ENCODE measurements around the gene TAF11.

TAF11 gene

DNA sequence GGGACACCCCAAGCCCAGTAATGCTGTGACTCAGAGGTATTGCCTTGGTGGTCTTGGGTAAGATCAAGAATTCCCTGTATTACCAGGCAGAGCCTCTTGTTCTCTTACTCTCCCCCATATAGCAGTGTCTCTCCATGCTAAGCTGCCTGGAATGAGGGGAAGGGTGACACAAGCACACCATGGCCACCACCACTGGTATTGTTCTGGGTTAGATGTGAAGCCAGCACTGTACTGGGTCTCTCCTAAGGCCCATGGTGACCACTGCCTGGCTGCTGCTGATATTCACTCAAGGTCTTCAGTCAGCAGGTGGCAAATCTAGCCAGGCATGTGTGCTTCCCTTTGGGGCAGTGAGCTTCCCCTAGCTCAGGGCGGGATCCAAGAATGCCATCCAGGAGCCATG, 36.5 kb downstream of the TAF11 start:
- TF ChIP-seq REST (IDR thresholded peaks at IDR 0.05; ENCODE audit: insufficient read depth in 1 of 2, low read depth in 2 of 2, low read length in 2 of 2) (no peak), TAF1 (IDR thresholded peaks at IDR 0.05; ENCODE audit: borderline replicate concordance, insufficient read depth, low read length) (no peak), POLR2AphosphoS5 (IDR thresholded peaks at IDR 0.05; ENCODE audit: low read depth, low read length) (no peak), FOXP2 (optimal IDR thresholded peaks at IDR 0.05; ENCODE audit: borderline replicate concordance, extremely low read depth, extremely low read length, insufficient read depth) (no peak), SIN3A (IDR thresholded peaks at IDR 0.05; ENCODE audit: borderline replicate concordance, insufficient read depth, low read length) (no peak)

GRCh38 chr6:34839666-34840352, 48.0 kb downstream of the TAF11 start:
- TF ChIP-seq FOXP2 (optimal IDR thresholded peaks at IDR 0.05; ENCODE audit: borderline replicate concordance, extremely low read depth, extremely low read length, insufficient read depth) (no peak), POLR2AphosphoS5 (IDR thresholded peaks at IDR 0.05; ENCODE audit: low read depth, low read length) (no peak)

GRCh38 chr6:34837528-34837927, 50.3 kb downstream of the TAF11 start:
- TF ChIP-seq POLR2AphosphoS5 (IDR thresholded peaks at IDR 0.05; ENCODE audit: low read depth, low read length) (no peak), SIN3A (IDR thresholded peaks at IDR 0.05; ENCODE audit: borderline replicate concordance, insufficient read depth, low read length) (no peak), TAF1 (IDR thresholded peaks at IDR 0.05; ENCODE audit: borderline replicate concordance, insufficient read depth, low read length) (no peak), REST (IDR thresholded peaks at IDR 0.05; ENCODE audit: insufficient read depth in 1 of 2, low read depth in 2 of 2, low read length in 2 of 2) (no peak), FOXP2 (optimal IDR thresholded peaks at IDR 0.05; ENCODE audit: borderline replicate concordance, extremely low read depth, extremely low read length, insufficient read depth) (no peak)

DNA sequence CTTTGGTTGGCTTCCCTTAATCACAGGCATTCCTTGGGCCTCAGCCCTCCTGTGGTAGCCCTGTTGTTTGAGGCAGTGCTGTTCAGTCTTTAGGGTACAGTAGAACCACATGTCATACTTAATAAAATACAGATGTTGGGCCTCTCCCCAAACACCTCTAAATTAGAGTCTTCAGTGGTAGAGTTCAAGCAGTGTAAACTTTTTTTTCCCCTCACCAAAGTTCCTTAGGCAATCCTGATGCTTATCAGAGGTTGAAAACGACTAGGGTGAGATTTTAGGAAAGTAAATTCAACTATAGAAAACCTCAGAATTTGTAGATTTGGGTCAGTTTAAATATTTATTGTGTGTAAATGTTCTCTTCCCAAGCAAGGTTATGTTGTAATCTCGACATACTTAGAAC, 51.4 kb downstream of the TAF11 start:
- TF ChIP-seq FOXP2 (optimal IDR thresholded peaks at IDR 0.05; ENCODE audit: borderline replicate concordance, extremely low read depth, extremely low read length, insufficient read depth) = no peak
- TF ChIP-seq POLR2AphosphoS5 (IDR thresholded peaks at IDR 0.05; ENCODE audit: low read depth, low read length) = no peak
- no peak for TF ChIP-seq REST (IDR thresholded peaks at IDR 0.05; ENCODE audit: insufficient read depth in 1 of 2, low read depth in 2 of 2, low read length in 2 of 2)
- no peak for TF ChIP-seq TAF1 (IDR thresholded peaks at IDR 0.05; ENCODE audit: borderline replicate concordance, insufficient read depth, low read length)
- no peak for TF ChIP-seq SIN3A (IDR thresholded peaks at IDR 0.05; ENCODE audit: borderline replicate concordance, insufficient read depth, low read length)

GRCh38 chr6:34836008-34836407, 51.8 kb downstream of the TAF11 start:
- TF ChIP-seq POLR2AphosphoS5 (IDR thresholded peaks at IDR 0.05; ENCODE audit: low read depth, low read length) (no peak), SIN3A (IDR thresholded peaks at IDR 0.05; ENCODE audit: borderline replicate concordance, insufficient read depth, low read length) (no peak), TAF1 (IDR thresholded peaks at IDR 0.05; ENCODE audit: borderline replicate concordance, insufficient read depth, low read length) (no peak), REST (IDR thresholded peaks at IDR 0.05; ENCODE audit: insufficient read depth in 1 of 2, low read depth in 2 of 2, low read length in 2 of 2) (no peak), FOXP2 (optimal IDR thresholded peaks at IDR 0.05; ENCODE audit: borderline replicate concordance, extremely low read depth, extremely low read length, insufficient read depth) (no peak)
